NOMO-1 treated with dmso at 0.1 percent for 144 hours (cell line): ENCODE measurements around the gene SORCS2.

ENCODE experiments used
- DNase-seq: peaks from one replicate; lab custom pipeline; 2025; ENCODE audit not compliant: unreplicated experiment; lab: John Stamatoyannopoulos, UW

The SORCS2 gene

GRCh38 chr4:7262134-7262533 lies 69.8 kb downstream of the SORCS2 start:
- no peak for DNase-seq

DNA sequence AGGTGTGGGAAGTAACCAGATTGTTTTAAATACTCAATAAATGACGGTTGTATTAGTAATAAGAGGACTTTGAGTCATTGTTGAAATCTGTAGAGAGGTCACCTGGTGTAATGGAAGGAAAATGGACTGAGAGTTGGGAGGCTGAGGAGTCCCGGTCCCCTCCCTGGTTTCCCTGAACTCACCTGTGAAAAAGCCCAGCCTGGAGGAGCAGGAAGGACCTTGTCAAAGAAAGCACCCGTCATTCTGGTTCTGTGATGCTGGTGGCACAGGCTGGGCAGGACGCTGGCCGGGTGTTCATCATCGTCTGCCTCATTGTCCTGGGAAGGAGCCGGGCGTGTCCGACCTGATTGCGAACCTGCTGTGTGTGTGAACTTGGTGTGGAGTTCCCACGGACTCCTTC lies 70.8 kb downstream of the SORCS2 start:
- no peak for DNase-seq

DNA sequence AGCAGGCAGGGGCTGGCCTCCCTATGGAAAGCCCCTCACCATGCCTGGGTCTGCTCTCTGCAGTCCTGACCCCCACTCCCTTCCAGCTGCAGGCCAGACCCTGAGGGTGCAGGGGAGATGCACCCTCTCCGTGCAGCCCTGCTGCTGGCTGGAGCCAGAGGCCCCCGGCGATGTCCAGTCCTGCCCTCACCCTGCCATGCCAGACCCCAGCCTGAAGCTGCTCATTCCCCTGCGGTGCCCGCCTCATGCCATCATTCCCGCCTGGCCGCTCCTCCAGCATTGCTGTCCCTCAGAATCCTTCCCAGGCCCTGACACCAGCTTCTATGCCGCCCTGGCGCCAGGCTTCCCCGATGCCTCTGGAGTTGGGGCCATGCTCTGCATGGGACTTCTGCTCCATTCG lies 72.4 kb downstream of the SORCS2 start:
- no peak for DNase-seq

DNA sequence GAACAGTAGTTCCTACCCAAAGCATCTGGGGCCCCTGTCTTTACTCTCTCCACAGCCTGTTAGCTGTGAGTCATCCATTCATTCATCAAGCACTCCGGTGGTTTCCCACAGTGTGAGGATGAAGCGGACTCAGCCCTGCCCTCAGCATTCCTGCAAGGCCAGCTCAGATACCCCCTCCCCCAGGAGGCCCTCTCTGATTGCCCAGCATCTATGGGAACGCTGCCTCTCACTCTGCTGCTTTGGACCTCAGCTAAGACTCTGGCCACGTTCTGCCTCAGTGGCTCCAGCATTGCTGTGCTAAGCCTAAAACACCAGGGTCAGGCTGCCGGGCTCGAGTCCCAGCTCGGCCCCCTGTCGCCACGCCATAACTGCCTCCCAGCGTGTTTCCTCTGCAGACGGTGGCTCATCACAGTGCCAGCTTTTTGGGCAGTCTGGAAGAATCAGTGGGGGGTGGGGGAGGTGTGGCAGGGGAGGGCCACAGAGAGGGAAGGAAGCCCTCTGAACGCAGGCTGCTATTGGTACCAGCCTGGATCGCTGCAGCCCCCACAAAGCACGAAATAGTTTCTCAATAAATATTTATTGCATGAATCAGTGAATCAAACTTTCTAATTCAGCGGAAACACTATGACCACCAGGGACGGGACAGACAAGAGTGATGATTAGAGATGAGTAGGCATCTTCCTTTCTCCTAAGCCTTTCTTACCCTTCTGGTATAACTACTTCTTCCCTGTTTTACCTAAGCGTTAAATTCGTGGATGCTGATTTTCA lies 74.4 kb downstream of the SORCS2 start:
- no peak for DNase-seq

DNA sequence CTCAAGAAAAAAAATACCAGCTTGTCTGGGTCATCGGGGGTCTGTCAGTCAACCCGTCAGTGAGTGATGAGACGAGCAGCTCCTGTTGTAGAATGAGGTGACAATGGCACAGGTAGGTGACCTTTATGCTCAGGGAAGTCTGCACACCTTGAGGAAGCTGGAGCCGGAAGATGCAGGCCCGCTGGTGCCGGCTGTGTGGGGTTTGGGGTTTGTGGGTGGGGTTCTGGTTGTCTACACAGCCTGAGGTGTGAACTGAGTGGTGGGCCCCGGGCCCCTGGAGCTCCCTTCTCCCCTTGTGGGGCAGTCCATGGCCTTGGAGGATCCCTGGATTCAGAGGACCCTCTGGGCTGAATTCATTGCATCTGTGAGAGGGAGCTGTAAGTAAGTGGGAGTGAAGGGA lies 75.5 kb downstream of the SORCS2 start:
- no peak for DNase-seq

- DNase-seq: no peak
Measured at GRCh38 chr4:7268941-7269340, 76.6 kb downstream of the SORCS2 start.

- no peak for DNase-seq
Measured at GRCh38 chr4:7270121-7270520, 77.8 kb downstream of the SORCS2 start.

- DNase-seq: no peak
Measured at GRCh38 chr4:7272404-7272803, 80.1 kb downstream of the SORCS2 start.

DNA sequence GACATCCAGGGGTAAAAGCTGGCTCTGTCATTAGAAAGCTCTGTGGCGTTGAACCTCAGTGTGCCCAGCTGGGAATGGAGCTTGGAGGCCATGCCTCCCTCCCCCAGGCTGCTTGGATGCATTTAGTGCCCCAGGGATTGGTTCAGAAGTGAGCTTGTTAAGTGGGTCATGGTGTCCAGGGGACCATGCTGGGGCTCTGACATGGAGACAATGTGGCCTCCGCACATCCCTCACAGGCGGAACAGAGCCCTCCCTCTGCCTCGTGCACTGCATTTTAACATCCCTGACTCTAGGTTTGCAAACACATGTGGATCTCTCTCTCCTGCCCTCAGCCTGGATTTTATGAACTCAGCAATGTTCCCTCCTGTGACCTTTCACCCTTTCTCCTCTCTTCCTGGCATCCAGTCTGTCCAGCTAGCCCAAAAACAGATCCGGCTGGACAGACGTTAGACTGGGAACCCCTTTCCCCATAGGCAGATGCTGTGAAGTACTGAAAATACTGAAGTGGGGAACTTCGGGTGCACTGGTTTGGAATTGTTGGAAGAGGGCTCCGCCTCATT lies 81.5 kb downstream of the SORCS2 start:
- DNase-seq: no peak

- DNase-seq: no peak
Measured at GRCh38 chr4:7275067-7275466, 82.7 kb downstream of the SORCS2 start.

DNA sequence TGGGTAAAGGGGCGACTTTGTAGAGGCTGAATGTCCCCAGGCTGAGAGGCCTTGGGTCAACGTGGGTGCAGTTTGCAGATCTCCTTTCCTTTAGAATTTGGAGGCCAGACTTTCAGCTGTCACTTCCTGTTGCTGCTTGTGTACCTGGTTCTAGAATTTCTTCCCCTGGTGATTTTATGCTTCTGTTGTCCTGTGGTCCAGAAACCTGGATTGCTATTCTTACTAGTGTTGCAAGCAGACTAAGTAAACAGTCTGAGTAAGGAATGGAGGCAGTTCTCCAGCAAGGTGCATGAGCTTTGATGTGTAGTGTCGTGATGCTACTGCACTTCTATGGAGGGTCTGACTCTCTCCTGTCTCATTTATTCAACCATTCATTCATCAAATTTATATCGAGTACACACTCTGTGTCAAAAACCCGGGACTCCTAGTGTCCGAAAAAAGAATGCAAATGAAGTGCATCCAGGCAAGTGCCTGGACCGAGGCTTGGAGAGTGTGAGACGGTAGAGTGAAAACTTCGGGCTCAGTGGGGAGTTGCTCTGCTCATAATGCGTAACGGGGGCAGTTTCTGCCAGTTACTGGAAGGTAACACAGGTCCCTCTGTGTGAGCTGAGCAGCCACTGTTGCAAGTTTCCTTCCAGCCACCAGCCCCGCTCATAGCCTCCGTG lies 83.3 kb downstream of the SORCS2 start:
- DNase-seq: no peak

DNA sequence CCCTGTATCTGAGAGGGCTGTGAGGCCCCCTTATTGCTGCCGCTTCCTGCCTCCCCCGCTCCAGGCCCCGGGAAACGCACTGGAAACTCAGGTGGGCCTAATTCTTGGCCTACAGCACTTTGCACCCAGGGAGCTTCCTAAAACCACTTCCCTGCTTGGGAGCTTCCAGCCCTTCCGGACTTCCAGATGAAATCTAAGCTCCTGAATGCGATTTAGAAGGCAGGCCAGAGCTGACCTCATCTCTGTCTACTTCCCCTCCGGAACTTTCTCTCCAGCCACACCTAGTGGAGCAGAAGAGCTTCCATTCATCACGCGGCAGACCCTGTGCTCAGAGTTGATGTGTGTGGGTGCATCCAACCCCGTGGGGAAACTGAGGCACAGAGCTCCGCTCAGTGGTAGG lies 84.2 kb downstream of the SORCS2 start:
- no peak for DNase-seq

GRCh38 chr4:7278071-7278765 lies 85.9 kb downstream of the SORCS2 start:
- no peak for DNase-seq

DNA sequence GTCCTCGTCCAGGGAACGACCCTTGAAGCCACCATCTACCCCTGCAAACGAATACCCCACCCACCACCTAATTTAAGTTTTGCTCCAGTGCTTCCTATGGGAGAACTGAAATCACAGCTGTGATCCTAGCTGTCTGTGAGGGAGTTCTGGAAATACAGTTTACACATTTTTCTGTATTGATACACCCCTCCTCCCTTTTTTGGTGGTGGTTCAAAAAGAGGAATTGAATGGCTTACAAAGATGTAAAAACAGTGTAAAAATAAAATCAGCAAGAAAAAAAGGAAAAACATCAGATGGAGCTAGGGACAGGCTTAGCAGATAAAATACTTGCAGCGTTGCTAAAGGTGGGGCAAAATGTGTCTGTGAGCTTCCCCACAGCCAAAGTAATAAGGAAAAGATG lies 86.6 kb downstream of the SORCS2 start:
- no peak for DNase-seq

- DNase-seq: no peak
Measured at GRCh38 chr4:7279902-7280301, 87.6 kb downstream of the SORCS2 start.

DNA sequence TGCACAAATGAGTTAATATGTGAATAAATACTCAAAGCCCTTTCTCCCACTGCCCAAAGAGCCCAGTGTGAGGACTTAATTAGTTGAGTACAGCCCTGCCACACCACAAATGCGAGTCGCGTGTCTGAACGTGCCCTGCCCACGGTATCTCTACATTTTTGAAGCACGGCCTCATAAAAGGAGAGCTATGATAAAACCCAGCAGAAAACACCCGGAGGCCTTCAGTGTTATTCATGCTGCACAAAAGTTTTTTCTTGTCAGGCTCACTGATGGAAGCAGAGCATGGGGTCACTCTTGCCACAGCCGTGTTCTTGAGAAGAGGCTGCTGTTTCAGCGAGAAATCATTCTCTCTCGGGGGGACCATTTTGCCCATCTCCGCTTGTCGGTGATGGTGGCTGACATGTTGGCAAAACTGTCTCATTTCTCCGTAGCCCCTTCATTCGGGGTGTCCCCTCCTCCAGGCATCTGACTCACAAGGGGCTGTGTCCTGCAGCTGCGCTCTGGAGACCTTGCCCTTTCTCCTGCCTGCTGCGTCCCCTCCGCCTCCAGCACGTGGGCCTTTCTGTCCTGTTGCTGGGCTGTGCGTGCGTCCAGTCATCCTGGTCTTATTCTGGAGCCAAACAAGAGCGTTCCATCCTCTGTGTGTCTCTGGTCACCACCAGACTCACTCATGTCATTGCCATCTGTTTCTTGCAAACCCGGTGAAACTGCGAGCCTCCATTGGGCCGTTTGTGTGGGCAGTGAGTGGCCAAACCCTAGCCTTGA lies 88.8 kb downstream of the SORCS2 start:
- no peak for DNase-seq

GRCh38 chr4:7281691-7282665 lies 89.6 kb downstream of the SORCS2 start:
- DNase-seq: no peak

DNA sequence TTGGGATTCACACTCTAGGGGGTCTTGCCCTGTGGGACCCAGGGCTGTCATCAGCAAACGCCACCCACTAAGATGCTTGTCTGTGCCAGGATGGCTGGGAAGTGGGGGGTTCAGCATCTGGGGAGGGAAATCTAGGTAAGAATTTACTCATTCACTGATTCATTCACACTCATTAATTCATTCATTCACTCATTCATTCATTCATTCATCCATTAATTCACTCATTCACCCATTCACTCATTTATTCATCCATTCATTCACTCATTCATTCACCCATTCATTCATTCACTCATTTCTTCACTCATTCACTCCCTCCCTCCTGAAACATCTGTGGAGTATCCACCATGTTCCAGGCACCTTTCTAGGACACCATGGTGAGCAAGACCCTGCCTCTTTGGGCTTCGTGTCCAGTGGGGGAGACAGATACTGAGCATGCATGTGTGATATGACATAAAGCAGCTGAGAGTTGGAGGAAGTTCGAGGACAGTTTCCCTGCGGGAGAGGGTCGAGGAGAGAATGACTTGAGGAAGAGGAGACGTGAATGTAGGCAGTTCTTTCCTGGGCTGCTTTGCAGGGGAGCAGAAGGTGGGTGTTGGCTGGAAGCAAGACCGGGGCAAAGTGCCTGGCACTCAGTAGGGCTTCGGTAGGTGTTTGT lies 90.6 kb downstream of the SORCS2 start:
- DNase-seq: no peak
